Activated naive CD8-positive, alpha-beta T cell treated with anti-CD3 and anti-CD28 coated beads, Interleukin-2, amount 50 U/mL, for 16 hours (primary cell): Measurements from ENCODE around the gene HACD3.
"Not testable (repeated sequence)": the region's sequence is repeated elsewhere in the genome, so short reads cannot be mapped to it uniquely, and the experiment has no call there.

Experiments
- DNase-seq: peaks from one replicate; pipeline ENCODE4 v3.0.0-alpha.2; 2020; ENCODE audit warnings: low read depth, low spot score

HACD3 gene

GRCh38 chr15:65549288-65549687 is 19.0 kb downstream of the HACD3 start:
- not testable (repeated sequence) for DNase-seq

- no peak for DNase-seq
Measured at GRCh38 chr15:65550681-65551098, 20.4 kb downstream of the HACD3 start.

- DNase-seq: no peak
Measured at GRCh38 chr15:65551183-65551582, 20.9 kb downstream of the HACD3 start.

GRCh38 chr15:65552851-65553250 is 22.6 kb downstream of the HACD3 start:
- DNase-seq: not testable (repeated sequence)

GRCh38 chr15:65553691-65554090 is 23.4 kb downstream of the HACD3 start:
- DNase-seq: no peak

GRCh38 chr15:65556622-65557021 is 26.4 kb downstream of the HACD3 start:
- no peak for DNase-seq

- no peak for DNase-seq
Measured at GRCh38 chr15:65558336-65558735, 28.1 kb downstream of the HACD3 start.

- no peak for DNase-seq
Measured at GRCh38 chr15:65558997-65559760, 28.9 kb downstream of the HACD3 start.

GRCh38 chr15:65559941-65560340 is 29.7 kb downstream of the HACD3 start:
- no peak for DNase-seq

GRCh38 chr15:65561934-65562333 is 31.7 kb downstream of the HACD3 start:
- no peak for DNase-seq

- no peak for DNase-seq
Measured at GRCh38 chr15:65569728-65570127, 39.5 kb downstream of the HACD3 start.

GRCh38 chr15:65571971-65572370 is 41.7 kb downstream of the HACD3 start:
- DNase-seq: no peak

GRCh38 chr15:65576664-65577063 is 46.4 kb downstream of the HACD3 start:
- DNase-seq: no peak

GRCh38 chr15:65577129-65577996 is 47.1 kb downstream of the HACD3 start:
- no peak for DNase-seq

GRCh38 chr15:65578904-65579728 is 48.9 kb downstream of the HACD3 start:
- DNase-seq: no peak

- no peak for DNase-seq
Measured at GRCh38 chr15:65579762-65580161, 49.5 kb downstream of the HACD3 start.

GRCh38 chr15:65580287-65580686 is 50.0 kb downstream of the HACD3 start:
- DNase-seq: no peak

- no peak for DNase-seq
Measured at GRCh38 chr15:65583701-65584100, 53.4 kb downstream of the HACD3 start.

- no peak for DNase-seq
Measured at GRCh38 chr15:65584241-65584640, 54.0 kb downstream of the HACD3 start.

GRCh38 chr15:65587094-65587493 is 56.8 kb downstream of the HACD3 start:
- DNase-seq: no peak

GRCh38 chr15:65595960-65596359 is 65.7 kb downstream of the HACD3 start:
- no peak for DNase-seq

- no peak for DNase-seq
Measured at GRCh38 chr15:65598468-65598867, 68.2 kb downstream of the HACD3 start.
